ENCODE data around the gene SVEP1.

DNA sequence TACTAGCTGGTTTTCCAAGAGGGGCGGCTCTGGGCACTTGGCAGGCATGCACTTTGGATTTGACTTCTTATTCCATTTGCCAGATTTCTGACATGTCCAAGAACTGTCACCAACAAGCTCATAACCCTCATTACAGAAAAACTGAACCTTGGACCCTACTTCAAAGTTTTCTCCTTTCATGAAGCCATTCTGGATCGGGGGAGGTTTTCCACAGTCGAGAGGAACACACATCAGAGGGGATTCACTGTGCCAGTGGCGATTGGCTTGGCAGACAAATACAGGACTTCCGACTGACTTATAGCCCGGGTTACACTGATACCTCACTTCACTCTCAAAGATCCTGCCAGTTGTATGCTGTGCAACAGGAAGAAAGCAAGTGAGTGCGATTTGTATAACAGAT lies 170.9 kb downstream of the SVEP1 start:
- no peak for TF ChIP-seq FOXK2 (IDR thresholded peaks at IDR 0.05)
- TF ChIP-seq ARNT (IDR thresholded peaks at IDR 0.05) = no peak

Measured in HEK293T (cell line).